Measurements from ENCODE around the gene HLA-DPA1. TPM values are rescaled to one million over a fixed set of nuclear protein-coding genes. Genes with fewer than 3 reads are reported as not detected.
A peak's percentile ranks its signal among the peaks of the same experiment; 100 is the strongest.

Gene HLA-DPA1
- total RNA-seq, 5 donors from 2014 or later (not counting 1 experiment from before 2014, with no cell fraction given) = 29.6 to 68.4 (median 35.9) TPM

GRCh38 chr6:33014841-33015634, 58.4 kb downstream of the HLA-DPA1 start:
- POLR2A ChIA-PET = no interaction called here
- no peaks in the 10 kb centered on the region for H3K36me3 Mint-ChIP-seq
- DNase-seq (peak in 23 of 35 experiments; percentile 12 to 89 (median 45)), ATAC-seq (replicated peaks in 1 of 4) (peak; percentile 63 to 80 (median 74))
- H3K9me3 Mint-ChIP-seq = no peaks in the 10 kb centered on the region
- Histone ChIP-seq H3K36me3 (ENCODE audit: control insufficient read depth in 2 of 2, extremely low read depth in 1 of 2, insufficient read depth in 1 of 2, low read length in 1 of 2) (no peaks in the 10 kb centered on the region), H3K9me3 (no peaks in the 10 kb centered on the region), H3K27me3 (replicated peaks in 1 of 2; ENCODE audit: control insufficient read depth in 2 of 2, extremely low read depth in 1 of 2, insufficient read depth in 2 of 2, low read length in 1 of 2) (peaks cover 0 to 17% of the 10 kb centered on the region in 2 experiments), H3K4me3 (ENCODE audit: control insufficient read depth in 1 of 2, extremely low read depth in 1 of 2, low read length in 1 of 2) (no peak overlapping the region), H3K4me1 (ENCODE audit: control insufficient read depth in 1 of 2, extremely low read depth in 1 of 2, insufficient read depth in 2 of 2, low read length in 2 of 2) (peaks cover 0 to 16% of the 10 kb centered on the region in 2 experiments), H3K27ac (ENCODE audit: low read length) (no peak overlapping the region)
- no peak overlapping the region for H3K27ac Mint-ChIP-seq
- peaks cover 7 to 10% of the 10 kb centered on the region in 2 donors for H3K27me3 Mint-ChIP-seq
- 33% methylated on average over 3 of the region's 6 CpGs for WGBS (ENCODE audit: insufficient coverage)
- CTCF ChIA-PET = interaction anchor here in 1 of 2 donors (1.0 to 1.3 kb wide), 6 partner anchors 57 to 234 kb away, joined by 3 to 16 read pairs (median 5); partner anchors contain the start of gene HLA-DPB1
- no peak overlapping the region for H3K4me3 Mint-ChIP-seq
- H3K4me1 Mint-ChIP-seq = peaks cover 10 to 38% (median 30%) of the 10 kb centered on the region in 3 donors

Other genes with a start within 250 kb of the HLA-DPA1 start
- gene TAP2, start 234.9 kb downstream of the HLA-DPA1 start, total RNA-seq = 100 to 1,000 TPM; 116 to 147 (median 140) TPM
- 100 to 1,000 TPM; 131 to 171 (median 150) TPM for gene PSMB8, start 229.6 kb downstream of the HLA-DPA1 start, total RNA-seq
- gene TAP1, start 219.9 kb downstream of the HLA-DPA1 start, total RNA-seq = 100 to 1,000 TPM; 117 to 163 (median 147) TPM
- gene PSMB9, start 219.5 kb downstream of the HLA-DPA1 start, total RNA-seq = 100 to 1,000 TPM; 110 to 173 (median 134) TPM
- gene HLA-DMB, start 132.6 kb downstream of the HLA-DPA1 start, total RNA-seq = 10 to 100 TPM in 3 of 5 donors, 1 to 10 TPM in 2; 8.8 to 30.6 (median 10.6) TPM
- gene HLA-DMA, start 120.6 kb downstream of the HLA-DPA1 start, total RNA-seq = 10 to 100 TPM; 22.3 to 37.8 (median 27.5) TPM
- gene BRD2, start 105.1 kb downstream of the HLA-DPA1 start, total RNA-seq = 100 to 1,000 TPM; 320 to 383 (median 358) TPM
- gene HLA-DOA, start 64.1 kb downstream of the HLA-DPA1 start, total RNA-seq = 10 to 100 TPM in 3 of 5 donors, 1 to 10 TPM in 2; 6.1 to 17.0 (median 13.4) TPM
- 10 to 100 TPM; 41.2 to 78.9 (median 58.4) TPM for gene HLA-DPB1, start 2.3 kb upstream of the HLA-DPA1 start, total RNA-seq
- gene COL11A2, start 118.8 kb upstream of the HLA-DPA1 start, total RNA-seq = 1 to 10 TPM; 1.3 to 9.7 (median 2.7) TPM
- gene RXRB, start 127.0 kb upstream of the HLA-DPA1 start, total RNA-seq = 100 to 1,000 TPM in 2 of 5 donors, 10 to 100 TPM in 3; 65.5 to 104 (median 96.4) TPM
- 10 to 100 TPM; 19.1 to 44.0 (median 41.3) TPM for gene SLC39A7, start 127.2 kb upstream of the HLA-DPA1 start, total RNA-seq
- gene HSD17B8, start 131.0 kb upstream of the HLA-DPA1 start, total RNA-seq = 10 to 100 TPM; 13.9 to 27.7 (median 24.4) TPM
- gene RING1, start 134.9 kb upstream of the HLA-DPA1 start, total RNA-seq = 10 to 100 TPM; 37.7 to 43.8 (median 42.6) TPM
- gene VPS52, start 198.2 kb upstream of the HLA-DPA1 start, total RNA-seq = 100 to 1,000 TPM in 1 of 5 donors, 10 to 100 TPM in 4; 81.4 to 100 (median 87.6) TPM
- 1,000 to 10,000 TPM; 3,249 to 4,871 (median 4,590) TPM for gene RPS18, start 198.4 kb upstream of the HLA-DPA1 start, total RNA-seq
- gene B3GALT4, start 203.5 kb upstream of the HLA-DPA1 start, total RNA-seq = 10 to 100 TPM; 12.2 to 47.2 (median 40.4) TPM
- gene WDR46, start 215.6 kb upstream of the HLA-DPA1 start, total RNA-seq = 10 to 100 TPM; 38.3 to 74.4 (median 60.4) TPM
- 10 to 100 TPM; 16.1 to 51.4 (median 40.5) TPM for gene PFDN6, start 216.0 kb upstream of the HLA-DPA1 start, total RNA-seq
- gene RGL2, start 225.3 kb upstream of the HLA-DPA1 start, total RNA-seq = 10 to 100 TPM; 55.9 to 72.0 (median 66.0) TPM
- gene TAPBP, start 240.4 kb upstream of the HLA-DPA1 start, total RNA-seq = 100 to 1,000 TPM; 224 to 271 (median 254) TPM
- gene ZBTB22, start 244.1 kb upstream of the HLA-DPA1 start, total RNA-seq = 10 to 100 TPM; 17.6 to 32.0 (median 26.3) TPM
- gene DAXX, start 249.3 kb upstream of the HLA-DPA1 start, total RNA-seq = 10 to 100 TPM; 36.3 to 91.4 (median 87.7) TPM